Astrocyte of the cerebellum (primary cell): Measurements from ENCODE around the gene TMEM175.

ENCODE experiments used
- DNase-seq: peaks from one replicate; pipeline ENCODE4 v3.0.0-alpha.2; 2011; ENCODE audit warnings: low read depth
- H3K4me3 ChIP-seq: 2 replicates; pipeline ENCODE4 v1.5.1; 2011; ENCODE audit warnings: mild to moderate bottlenecking, low read depth, low read length, moderate library complexity
- in situ Hi-C: cut with HindIII; loops from 2 replicates; pipeline ENCODE4 v1.10.0; 2017; ENCODE audit warnings: low sequenced_read_pairs
- TF ChIP-seq, protein P1 (sequence below): IDR thresholded peaks from 2 replicates; pipeline ENCODE4 v1.5.1; 2012; ENCODE audit warnings: low read length, low read depth, moderate library complexity, mild to moderate bottlenecking; ENCODE audit errors: missing control alignments

TMEM175 gene

GRCh38 chr4:1002131-1002630 lies 69.9 kb downstream of the TMEM175 start:
- no peak overlapping the region for H3K4me3 ChIP-seq
- no peak for DNase-seq
- in situ Hi-C loops, result no loop called here
- TF ChIP-seq, protein P1, sequence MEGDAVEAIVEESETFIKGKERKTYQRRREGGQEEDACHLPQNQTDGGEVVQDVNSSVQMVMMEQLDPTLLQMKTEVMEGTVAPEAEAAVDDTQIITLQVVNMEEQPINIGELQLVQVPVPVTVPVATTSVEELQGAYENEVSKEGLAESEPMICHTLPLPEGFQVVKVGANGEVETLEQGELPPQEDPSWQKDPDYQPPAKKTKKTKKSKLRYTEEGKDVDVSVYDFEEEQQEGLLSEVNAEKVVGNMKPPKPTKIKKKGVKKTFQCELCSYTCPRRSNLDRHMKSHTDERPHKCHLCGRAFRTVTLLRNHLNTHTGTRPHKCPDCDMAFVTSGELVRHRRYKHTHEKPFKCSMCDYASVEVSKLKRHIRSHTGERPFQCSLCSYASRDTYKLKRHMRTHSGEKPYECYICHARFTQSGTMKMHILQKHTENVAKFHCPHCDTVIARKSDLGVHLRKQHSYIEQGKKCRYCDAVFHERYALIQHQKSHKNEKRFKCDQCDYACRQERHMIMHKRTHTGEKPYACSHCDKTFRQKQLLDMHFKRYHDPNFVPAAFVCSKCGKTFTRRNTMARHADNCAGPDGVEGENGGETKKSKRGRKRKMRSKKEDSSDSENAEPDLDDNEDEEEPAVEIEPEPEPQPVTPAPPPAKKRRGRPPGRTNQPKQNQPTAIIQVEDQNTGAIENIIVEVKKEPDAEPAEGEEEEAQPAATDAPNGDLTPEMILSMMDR, result no peak

DNA sequence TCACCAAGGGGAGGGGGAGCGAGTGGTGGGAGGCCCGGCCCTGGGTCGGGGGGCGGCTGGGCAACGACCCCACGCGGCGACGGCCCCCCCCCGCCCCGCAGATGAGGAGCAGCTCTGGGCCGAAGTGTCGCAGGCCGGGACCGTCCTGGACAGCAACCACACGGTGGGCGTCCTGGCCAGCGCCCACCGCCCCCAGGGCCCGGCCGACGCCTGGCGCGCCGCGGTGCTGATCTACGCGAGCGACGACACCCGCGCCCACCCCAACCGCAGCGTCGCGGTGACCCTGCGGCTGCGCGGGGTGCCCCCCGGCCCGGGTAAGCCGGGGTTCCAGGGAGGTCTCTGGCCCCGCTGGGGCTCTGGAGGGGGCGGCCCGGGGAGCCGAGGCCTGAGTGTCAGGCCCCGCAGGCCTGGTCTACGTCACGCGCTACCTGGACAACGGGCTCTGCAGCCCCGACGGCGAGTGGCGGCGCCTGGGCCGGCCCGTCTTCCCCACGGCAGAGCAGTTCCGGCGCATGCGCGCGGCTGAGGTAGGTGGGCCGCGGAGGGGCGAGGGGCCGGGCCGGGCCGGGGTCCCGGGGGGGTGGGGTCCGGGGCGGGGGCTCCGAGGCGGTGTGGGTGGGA lies 70.5 kb downstream of the TMEM175 start:
- no peak for DNase-seq
- in situ Hi-C loops, result no loop called here
- TF ChIP-seq, protein P1, result no peak
- H3K4me3 ChIP-seq, result no peak overlapping the region

DNA sequence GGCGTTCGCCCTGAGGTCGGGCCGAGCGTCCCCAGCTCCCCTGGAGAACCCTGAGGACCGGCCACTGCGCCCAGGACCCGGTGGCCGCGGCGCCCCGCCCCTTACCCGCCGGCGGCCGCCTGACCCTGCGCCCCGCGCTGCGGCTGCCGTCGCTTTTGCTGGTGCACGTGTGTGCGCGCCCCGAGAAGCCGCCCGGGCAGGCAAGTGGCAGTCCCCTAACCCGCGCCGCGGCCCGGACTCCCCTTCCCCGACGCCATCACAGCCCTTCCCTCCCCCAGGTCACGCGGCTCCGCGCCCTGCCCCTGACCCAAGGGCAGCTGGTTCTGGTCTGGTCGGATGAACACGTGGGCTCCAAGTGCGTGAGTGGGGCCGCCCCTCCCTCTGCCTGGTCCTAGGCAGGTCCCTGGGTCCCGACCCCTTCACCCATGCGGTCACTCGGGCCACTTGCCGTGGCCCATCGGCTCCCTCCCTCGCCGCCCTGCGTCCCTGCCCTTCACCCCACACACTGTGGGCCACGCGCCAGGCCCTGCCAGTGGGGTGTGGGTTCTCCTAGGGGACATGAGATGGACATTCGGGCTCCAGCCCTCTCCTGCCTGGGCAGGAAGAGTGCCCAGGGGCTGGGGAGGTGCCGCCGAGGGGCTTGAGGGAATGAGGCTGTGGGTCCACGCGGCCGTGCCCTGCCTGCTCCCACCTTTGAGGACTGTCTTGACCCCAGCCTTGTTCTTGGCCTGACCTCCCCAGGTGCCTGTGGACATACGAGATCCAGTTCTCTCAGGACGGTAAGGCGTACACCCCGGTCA lies 71.2 kb downstream of the TMEM175 start:
- no peak overlapping the region for H3K4me3 ChIP-seq
- in situ Hi-C loops, result no loop called here
- DNase-seq, result no peak
- TF ChIP-seq, protein P1, result no peak

- TF ChIP-seq, protein P1, result no peak
- in situ Hi-C loops, result no loop called here
- DNase-seq, result no peak
- H3K4me3 ChIP-seq, result no peak overlapping the region
Measured at GRCh38 chr4:1004071-1004418, 71.8 kb downstream of the TMEM175 start.

DNA sequence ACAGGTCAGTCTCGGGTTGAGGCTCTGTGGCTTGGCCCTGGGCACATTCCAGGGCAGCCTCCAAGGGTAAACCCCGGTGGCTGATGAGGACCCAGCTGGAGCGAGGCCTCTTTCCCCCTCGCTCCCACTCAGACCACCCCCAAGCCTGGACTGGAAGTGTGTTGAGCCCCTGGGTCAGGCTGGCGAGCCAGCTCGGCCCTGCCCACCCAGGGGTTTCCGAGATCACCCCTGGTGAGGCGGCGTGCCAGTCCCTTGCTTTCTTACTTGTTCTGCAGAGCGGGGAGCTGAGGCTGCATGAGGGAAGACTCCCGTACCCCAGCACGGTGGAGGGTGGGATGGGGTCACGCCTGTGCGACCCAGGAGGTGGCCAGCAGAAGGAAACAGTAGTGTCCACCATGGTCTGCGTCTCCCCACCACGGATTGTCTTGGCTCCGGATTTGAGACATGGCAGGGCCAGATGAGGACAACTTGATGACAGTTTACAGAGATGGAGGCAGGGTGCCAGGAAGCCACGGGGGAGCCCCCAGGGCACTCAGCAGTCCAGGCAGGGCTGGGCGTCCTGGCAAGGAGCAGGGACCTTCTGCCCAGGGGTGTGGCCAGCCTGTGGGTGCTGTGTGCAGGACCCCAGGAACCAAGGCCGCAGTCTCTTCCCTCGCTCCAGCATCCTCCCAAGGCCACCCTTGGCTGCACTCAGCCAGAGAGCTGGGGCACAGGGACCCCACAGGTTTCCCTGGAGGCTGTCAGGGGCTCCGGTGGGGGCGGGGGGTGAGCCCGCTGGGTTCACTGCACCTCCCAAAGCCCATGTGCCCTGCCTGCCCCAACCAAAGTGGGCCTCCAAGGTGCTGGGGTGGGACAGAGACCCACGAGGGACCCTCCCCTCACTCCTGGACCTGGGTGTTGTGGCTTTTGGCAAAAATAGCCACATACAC lies 72.6 kb downstream of the TMEM175 start:
- in situ Hi-C loops, result no loop called here
- H3K4me3 ChIP-seq, result no peak overlapping the region
- no peak for DNase-seq

More for the DNA sequence above, 72.6 kb downstream of the TMEM175 start:
- TF ChIP-seq, protein P1, result no peak
